GM13977 (cell line): ENCODE results near the gene PLD1.

Experiments used
- DNase-seq: peaks from one replicate; pipeline ENCODE4 v3.0.0; 2012; ENCODE audit warnings: low spot score
- in situ Hi-C: fragments of 300-500 bp; cut with MboI; formaldehyde crosslinking; loops from one replicate; pipeline ENCODE4 v1.12.0; 2022; ENCODE audit warnings: low sequenced_read_pairs, low pct_unique_long_range_greater_than_20kb, mixed read lengths, inconsistent platforms; ENCODE audit not compliant: unreplicated experiment
- TF ChIP-seq, protein P1 (sequence below): IDR thresholded peaks from 2 replicates; pipeline ENCODE4 v1.5.1; 2012; ENCODE audit warnings: mild to moderate bottlenecking, control low read depth; ENCODE audit not compliant: insufficient read depth; ENCODE audit errors: extremely low read depth, missing control alignments

Gene PLD1

GRCh38 chr3:171710359-171710758 is 99.9 kb downstream of the PLD1 start:
- TF ChIP-seq, protein P1, sequence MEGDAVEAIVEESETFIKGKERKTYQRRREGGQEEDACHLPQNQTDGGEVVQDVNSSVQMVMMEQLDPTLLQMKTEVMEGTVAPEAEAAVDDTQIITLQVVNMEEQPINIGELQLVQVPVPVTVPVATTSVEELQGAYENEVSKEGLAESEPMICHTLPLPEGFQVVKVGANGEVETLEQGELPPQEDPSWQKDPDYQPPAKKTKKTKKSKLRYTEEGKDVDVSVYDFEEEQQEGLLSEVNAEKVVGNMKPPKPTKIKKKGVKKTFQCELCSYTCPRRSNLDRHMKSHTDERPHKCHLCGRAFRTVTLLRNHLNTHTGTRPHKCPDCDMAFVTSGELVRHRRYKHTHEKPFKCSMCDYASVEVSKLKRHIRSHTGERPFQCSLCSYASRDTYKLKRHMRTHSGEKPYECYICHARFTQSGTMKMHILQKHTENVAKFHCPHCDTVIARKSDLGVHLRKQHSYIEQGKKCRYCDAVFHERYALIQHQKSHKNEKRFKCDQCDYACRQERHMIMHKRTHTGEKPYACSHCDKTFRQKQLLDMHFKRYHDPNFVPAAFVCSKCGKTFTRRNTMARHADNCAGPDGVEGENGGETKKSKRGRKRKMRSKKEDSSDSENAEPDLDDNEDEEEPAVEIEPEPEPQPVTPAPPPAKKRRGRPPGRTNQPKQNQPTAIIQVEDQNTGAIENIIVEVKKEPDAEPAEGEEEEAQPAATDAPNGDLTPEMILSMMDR = no peak
- in situ Hi-C loops = no loop called here
- DNase-seq = no peak

DNA sequence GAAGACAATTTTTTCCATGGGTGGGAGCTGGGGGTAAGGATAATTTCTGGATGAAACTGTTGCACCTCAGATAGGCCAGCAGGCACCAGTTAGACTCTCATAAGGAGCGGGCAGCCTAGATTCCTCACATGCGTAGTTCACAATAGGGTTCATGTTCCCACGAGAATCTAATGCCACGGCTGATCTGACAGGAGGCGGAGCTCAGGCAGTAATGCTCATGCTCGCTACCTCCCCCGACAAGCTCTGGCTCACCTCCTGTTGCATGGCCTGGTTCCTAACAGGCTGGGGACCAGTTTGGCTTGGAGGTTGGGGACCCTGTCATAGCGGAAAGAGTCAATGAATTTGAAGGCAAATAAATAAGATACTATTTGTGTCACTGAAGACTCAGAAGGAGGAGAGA is 105.5 kb downstream of the PLD1 start:
- TF ChIP-seq, protein P1 = no peak
- in situ Hi-C loops = no loop called here
- DNase-seq = no peak

GRCh38 chr3:171704002-171704401 is 106.3 kb downstream of the PLD1 start:
- no peak for DNase-seq
- in situ Hi-C loops = no loop called here
- TF ChIP-seq, protein P1 = peak; percentile 51

GRCh38 chr3:171703144-171703543 is 107.1 kb downstream of the PLD1 start:
- in situ Hi-C loops = no loop called here

GRCh38 chr3:171700653-171701052 is 109.6 kb downstream of the PLD1 start:
- TF ChIP-seq, protein P1 = no peak
- in situ Hi-C loops = no loop called here
- peak; percentile 14 for DNase-seq

More at GRCh38 chr3:171703144-171703543, 107.1 kb downstream of the PLD1 start:
- TF ChIP-seq, protein P1 = no peak
- DNase-seq = no peak

DNA sequence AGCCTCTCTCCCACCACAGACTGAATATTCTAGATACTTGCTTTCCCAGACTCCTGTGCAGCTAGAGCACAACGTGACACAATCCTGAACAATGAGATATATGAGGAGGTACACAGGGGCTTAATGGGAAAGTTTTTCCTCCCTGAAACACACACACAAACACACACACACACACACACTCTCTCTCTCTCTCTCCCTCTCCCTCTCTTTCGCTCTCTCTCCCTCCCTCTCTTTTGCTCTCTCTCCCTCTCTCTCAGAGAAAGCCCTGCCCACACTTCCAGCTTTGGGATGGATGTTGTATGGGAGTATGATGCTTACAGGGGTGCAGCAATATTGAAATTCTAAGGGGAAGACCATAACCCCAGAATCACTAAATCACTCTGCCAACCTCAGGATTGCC is 110.1 kb downstream of the PLD1 start:
- in situ Hi-C loops = no loop called here
- DNase-seq = no peak
- TF ChIP-seq, protein P1 = no peak

- in situ Hi-C loops = no loop called here
- TF ChIP-seq, protein P1 = no peak
- no peak for DNase-seq
These were observed 110.7 kb downstream of the PLD1 start for GRCh38 chr3:171699601-171700000.
